Keratinocyte (primary cell): ENCODE data around the gene SIX3. TPM values are rescaled to one million over a fixed set of nuclear protein-coding genes. Genes with fewer than 3 reads are reported as not detected.

Experiments used
- DNase-seq: peaks from one replicate; pipeline ENCODE4 v3.0.0-alpha.2; 2011; ENCODE audit warnings: low read depth, missing footprints, low spot score
- FAIRE-seq: peaks from 2 replicates; lab custom pipeline; 2011; peaks lifted over from hg19 to GRCh38; lab: Jason Lieb, UNC
- H2AFZ ChIP-seq: 2 replicates; pipeline ENCODE4 v1.6.0; 2012; ENCODE audit warnings: low read length, control low read depth, inconsistent platforms; ENCODE audit not compliant: control insufficient read depth
- H3K27ac ChIP-seq: 2 replicates; pipeline ENCODE4 v1.5.1; 2011; ENCODE audit warnings: low read length; ENCODE audit not compliant: control insufficient read depth, insufficient read depth
- H3K27me3 ChIP-seq: 3 replicates; pipeline ENCODE4 v1.6.0; 2011; ENCODE audit warnings: low read length; ENCODE audit not compliant: control insufficient read depth, insufficient read depth; ENCODE audit errors: extremely low read depth
- H3K36me3 ChIP-seq, 2 experiments: 2 replicates in 1 of 2; 3 replicates in 1 of 2; pipeline ENCODE4 v1.5.1; 2011; ENCODE audit warnings: low read length in 2 of 2, mild to moderate bottlenecking in 1 of 2; ENCODE audit not compliant: control insufficient read depth in 2 of 2, insufficient read depth in 2 of 2; ENCODE audit errors: extremely low read depth in 1 of 2
- H3K4me1 ChIP-seq: 3 replicates; pipeline ENCODE4 v1.5.1; 2011; ENCODE audit warnings: low read length; ENCODE audit not compliant: control insufficient read depth, insufficient read depth; ENCODE audit errors: extremely low read depth
- H3K4me2 ChIP-seq: 3 replicates; pipeline ENCODE4 v1.6.0; 2011; ENCODE audit warnings: low read depth, low read length; ENCODE audit not compliant: control insufficient read depth, insufficient read depth; ENCODE audit errors: extremely low read depth
- H3K4me3 ChIP-seq, 3 experiments: fragments of 200-600 bp in 1 of 3; sonication (generic) in 1 of 3; 2 replicates in 2 of 3; 3 replicates in 1 of 3; pipeline ENCODE4 v1.5.1; 2011 to 2016; ENCODE audit warnings: low read length in 3 of 3, mild to moderate bottlenecking in 3 of 3, control low read depth in 2 of 3, inconsistent platforms in 1 of 3, low read depth in 1 of 3, mixed read lengths in 1 of 3, mixed run types in 1 of 3, moderate library complexity in 1 of 3; ENCODE audit not compliant: control insufficient read depth in 2 of 3, insufficient read depth in 2 of 3; ENCODE audit errors: extremely low read depth in 1 of 3
- H3K79me2 ChIP-seq: 2 replicates; pipeline ENCODE4 v1.6.0; 2012; ENCODE audit warnings: low read length; ENCODE audit not compliant: control insufficient read depth, insufficient read depth
- H3K9ac ChIP-seq: 3 replicates; pipeline ENCODE4 v1.6.0; 2011; ENCODE audit warnings: low read length; ENCODE audit not compliant: control insufficient read depth, insufficient read depth; ENCODE audit errors: extremely low read depth
- H3K9me1 ChIP-seq: 3 replicates; pipeline ENCODE4 v1.6.0; 2011; ENCODE audit warnings: low read length; ENCODE audit not compliant: control insufficient read depth, insufficient read depth; ENCODE audit errors: extremely low read depth
- H3K9me3 ChIP-seq: 2 replicates; pipeline ENCODE4 v1.5.1; 2012; ENCODE audit warnings: low read depth, low read length; ENCODE audit not compliant: control insufficient read depth
- H4K20me1 ChIP-seq: 3 replicates; pipeline ENCODE4 v1.6.0; 2011; ENCODE audit warnings: low read length; ENCODE audit not compliant: control insufficient read depth, insufficient read depth; ENCODE audit errors: extremely low read depth
- CTCF ChIP-seq, 3 experiments: IDR thresholded peaks in 1 of 3; conservative IDR thresholded peaks in 1 of 3; optimal IDR thresholded peaks in 1 of 3; 2 replicates in 2 of 3; 3 replicates in 1 of 3; pipeline versions ENCODE3 to v1.5.1; 2011; ENCODE audit warnings: low read length in 3 of 3, mild to moderate bottlenecking in 3 of 3, moderate library complexity in 2 of 3, control low read depth in 1 of 3, inconsistent platforms in 1 of 3; ENCODE audit not compliant: insufficient read depth in 2 of 3; ENCODE audit errors: extremely low read depth in 1 of 3
- EZH2 ChIP-seq: IDR thresholded peaks from one replicate; pipeline ENCODE4 v1.6.1; 2012; ENCODE audit warnings: inconsistent platforms, mild to moderate bottlenecking, low read length, moderate library complexity
- dilution Hi-C: fragments of 300-500 bp; cut with MboI; formaldehyde crosslinking; loops from one replicate; pipeline ENCODE4 v1.7.0; 2020; ENCODE audit warnings: low sequenced_read_pairs; ENCODE audit not compliant: extremely low pct_ligation_motif_present
- polyA plus RNA-seq, 5 experiments: library from polyadenylated mRNA; depleted of rRNA in 3 of 5; stranded (reverse) in 3 of 5; stranded (forward) in 1 of 5; unstranded in 1 of 5; fragments of >200 nt; gene quantifications; 1 replicate in 1 of 5; 2 replicates in 3 of 5; 3 replicates in 1 of 5; pipeline versions ENCODE4 v1.2.1 to v1.2.3, GENCODE V29; 2011 to 2012; ENCODE audit warnings: missing spikeins in 2 of 5, low read depth in 1 of 5, low replicate concordance in 1 of 5

Gene SIX3
- polyA plus RNA-seq, 1 donor (not counting 4 experiments of a cell fraction or from before 2014, with no cell fraction given) = not detected

- Histone ChIP-seq H3K4me2 (no peak overlapping the region), H3K9me1 (no peaks in the 10 kb centered on the region), H3K27ac (no peak overlapping the region), H3K79me2 (no peaks in the 10 kb centered on the region), H3K9me3 (no peaks in the 10 kb centered on the region), H3K36me3 (no peaks in the 10 kb centered on the region), H4K20me1 (no peaks in the 10 kb centered on the region), H3K9ac (no peak overlapping the region), H3K27me3 (peaks cover 29% of the 10 kb centered on the region), H3K4me1 (no peaks in the 10 kb centered on the region), H2AFZ (no peak overlapping the region), H3K4me3 (no peak overlapping the region)
- FAIRE-seq (no peak), DNase-seq (no peak)
- TF ChIP-seq EZH2 (no peak), CTCF (optimal IDR thresholded peaks at IDR 0.05 in 1 of 3, IDR thresholded peaks at IDR 0.05 in 1 of 3, conservative IDR thresholded peaks at IDR 0.05 in 1 of 3; ENCODE audit: extremely low read depth in 1 of 3, insufficient read depth in 2 of 3, low read length in 3 of 3) (no peak)
- dilution Hi-C loops = no loop called here
Observed at GRCh38 chr2:44902217-44903137, 39.0 kb upstream of the SIX3 start.

GRCh38 chr2:44904578-44904977 is 36.9 kb upstream of the SIX3 start:
- Histone ChIP-seq H4K20me1 (no peaks in the 10 kb centered on the region), H3K36me3 (no peaks in the 10 kb centered on the region), H3K4me3 (no peak overlapping the region), H3K9me3 (no peaks in the 10 kb centered on the region), H3K27ac (no peak overlapping the region), H2AFZ (no peak overlapping the region), H3K4me1 (no peaks in the 10 kb centered on the region), H3K9ac (no peak overlapping the region), H3K27me3 (peaks cover 22% of the 10 kb centered on the region), H3K9me1 (no peaks in the 10 kb centered on the region), H3K79me2 (no peaks in the 10 kb centered on the region), H3K4me2 (no peak overlapping the region)
- TF ChIP-seq EZH2 (no peak), CTCF (optimal IDR thresholded peaks at IDR 0.05 in 1 of 3, IDR thresholded peaks at IDR 0.05 in 1 of 3, conservative IDR thresholded peaks at IDR 0.05 in 1 of 3; ENCODE audit: extremely low read depth in 1 of 3, insufficient read depth in 2 of 3, low read length in 3 of 3) (no peak)
- DNase-seq (no peak), FAIRE-seq (no peak)
- dilution Hi-C loops = no loop called here
